Retinal pigment epithelial cell (primary cell): Measurements from ENCODE around the gene SPON2.

ENCODE experiments used
- DNase-seq: peaks from one replicate; pipeline ENCODE4 v3.0.0-alpha.2; 2010; ENCODE audit warnings: low read depth
- H3K4me3 ChIP-seq: 2 replicates; pipeline ENCODE4 v1.5.1; 2011; ENCODE audit warnings: mild to moderate bottlenecking, low read length, control low read depth, moderate library complexity
- CTCF ChIP-seq: conservative IDR thresholded peaks from 2 replicates; pipeline ENCODE4 v1.5.1; 2011; ENCODE audit warnings: low read depth, low read length, control low read depth, inconsistent platforms

The SPON2 gene

DNA sequence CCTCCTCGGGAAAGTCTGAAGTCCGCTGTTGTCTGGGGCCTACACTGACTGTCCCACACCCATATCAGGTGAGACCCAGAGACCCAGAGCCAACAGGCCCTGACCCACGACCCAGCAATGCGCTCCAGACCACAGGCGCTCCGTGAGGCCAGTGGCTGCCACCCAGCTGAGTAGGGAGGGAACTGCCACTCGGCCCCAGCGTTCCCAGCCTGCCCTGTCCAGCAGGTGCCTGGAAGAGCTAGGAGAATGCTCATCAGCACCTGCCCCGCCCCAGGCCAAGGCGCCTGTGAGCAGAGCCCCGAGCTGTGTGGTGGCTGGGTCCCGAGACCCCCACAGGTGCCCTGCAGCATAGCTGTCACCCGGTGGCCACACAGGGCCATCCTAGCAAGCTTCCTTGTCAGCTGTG, 2.7 kb downstream of the SPON2 start:
- DNase-seq = no peak
- H3K4me3 ChIP-seq = no peak overlapping the region
- TF ChIP-seq CTCF = no peak

- no peak overlapping the region for H3K4me3 ChIP-seq
- DNase-seq = no peak
- TF ChIP-seq CTCF = no peak
Observed at GRCh38 chr4:1169171-1169671, 3.2 kb downstream of the SPON2 start.

DNA sequence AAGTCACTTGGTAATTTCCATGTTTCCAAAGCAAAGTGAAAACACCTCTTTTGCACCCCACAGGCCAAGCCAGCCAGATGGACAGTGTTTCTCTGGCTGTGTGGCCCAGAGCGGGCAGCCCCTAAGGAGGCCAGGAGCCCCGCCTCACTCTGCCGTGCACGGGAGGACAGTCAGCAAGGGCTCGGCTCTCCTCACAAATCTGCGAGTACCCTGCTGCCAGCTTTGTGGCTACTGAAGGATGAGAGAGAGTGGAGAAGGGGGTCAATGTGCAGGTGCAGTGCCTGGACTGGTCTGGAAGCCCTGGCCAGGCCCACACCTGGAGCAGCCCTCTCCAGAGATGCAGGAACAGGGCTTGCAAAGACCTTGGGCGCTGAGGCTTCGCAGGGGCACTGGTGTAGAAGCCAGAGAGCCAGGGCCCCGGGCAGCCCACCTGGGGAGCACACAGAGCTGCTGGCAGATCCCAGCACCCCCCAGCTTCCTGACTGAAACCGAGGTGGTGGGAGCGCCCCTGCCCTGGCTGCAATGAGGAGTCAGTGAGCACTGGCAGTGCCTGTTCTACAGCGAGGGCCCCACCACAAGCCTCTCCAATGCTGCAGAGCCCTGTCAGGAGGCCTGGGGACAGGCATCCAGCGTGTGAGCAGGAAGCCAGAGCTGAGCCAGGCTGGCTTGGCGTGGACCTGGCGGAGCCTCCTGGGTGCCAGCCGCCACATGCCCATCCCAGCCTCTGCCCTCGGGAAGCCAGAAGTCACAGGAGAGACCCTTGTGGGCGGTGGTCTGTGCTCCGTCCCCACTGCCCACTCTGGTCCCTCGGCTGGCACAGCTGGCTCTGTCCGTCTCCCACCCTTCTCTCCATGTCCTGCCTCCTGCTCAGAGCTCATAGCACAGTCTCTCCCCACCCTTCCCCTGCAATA, 3.9 kb downstream of the SPON2 start:
- no peak for DNase-seq
- no peak overlapping the region for H3K4me3 ChIP-seq
- no peak for TF ChIP-seq CTCF

DNA sequence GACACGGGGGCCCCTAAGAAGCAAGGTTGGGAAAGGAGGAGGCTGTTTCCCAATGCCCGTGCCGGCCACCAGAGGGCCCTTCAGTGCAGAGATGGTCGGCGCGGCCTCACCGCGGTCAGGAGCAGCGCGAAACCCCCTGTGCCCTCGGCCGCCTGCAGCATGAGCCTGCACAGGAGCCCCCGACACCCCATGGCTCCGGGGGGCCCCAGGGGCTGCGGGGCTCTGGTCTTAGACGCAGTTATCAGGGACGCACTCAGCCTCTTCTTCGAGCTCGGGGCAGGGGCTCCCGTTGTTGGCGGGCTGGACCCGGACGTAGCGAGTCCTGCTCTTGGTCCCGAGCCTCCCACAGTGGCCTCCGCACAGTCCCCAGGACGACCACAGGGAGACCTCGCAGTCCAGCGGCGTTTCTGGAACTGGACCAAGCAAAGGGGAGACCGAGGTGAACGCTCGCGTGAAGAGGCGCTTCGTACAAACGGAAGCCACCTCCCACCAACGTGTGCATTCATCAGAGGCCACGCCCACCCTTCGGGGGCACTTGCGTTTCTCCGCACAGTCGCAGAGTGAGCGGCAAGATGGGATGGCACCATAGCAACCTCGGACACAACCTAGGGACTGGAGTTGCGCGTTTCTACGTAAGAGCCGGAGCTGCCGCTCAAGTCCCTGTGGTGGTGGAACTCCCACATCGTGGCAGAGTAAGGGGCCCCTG, 5.0 kb downstream of the SPON2 start:
- TF ChIP-seq CTCF = peak; percentile 93
- DNase-seq = peak; percentile 47
- H3K4me3 ChIP-seq = peak overlapping the region; percentile 57

GRCh38 chr4:1166509-1167243, 5.7 kb downstream of the SPON2 start:
- DNase-seq = no peak
- H3K4me3 ChIP-seq = no peak overlapping the region
- no peak for TF ChIP-seq CTCF

GRCh38 chr4:1164956-1165545, 7.3 kb downstream of the SPON2 start:
- DNase-seq = no peak
- H3K4me3 ChIP-seq = no peak overlapping the region
- TF ChIP-seq CTCF = no peak
